H9 (cell line): ENCODE data around the gene SH3GL1. TPM values are rescaled to one million over a fixed set of nuclear protein-coding genes. Genes with fewer than 3 reads are reported as not detected.

Experiments used
- DNase-seq: peaks from one replicate; pipeline ENCODE4 v3.0.0-alpha.2; 2017
- H2AFZ ChIP-seq: one replicate; pipeline ENCODE4 v1.6.1; 2013; ENCODE audit warnings: mild to moderate bottlenecking, low read length, control low read depth, moderate library complexity
- H2AK5ac ChIP-seq: 2 replicates; pipeline ENCODE4 v1.6.1; 2013; ENCODE audit warnings: low read length, control low read depth, mixed read lengths; ENCODE audit not compliant: insufficient read length
- H2BK120ac ChIP-seq: one replicate; pipeline ENCODE4 v1.6.1; 2013; ENCODE audit warnings: low read depth, mild to moderate bottlenecking, low read length, control low read depth, inconsistent platforms; ENCODE audit not compliant: poor library complexity, severe bottlenecking
- H2BK12ac ChIP-seq: 2 replicates; pipeline ENCODE4 v1.6.1; 2013; ENCODE audit warnings: low read length, control low read depth, mixed read lengths, low read depth; ENCODE audit not compliant: insufficient read length
- H2BK15ac ChIP-seq: 2 replicates; pipeline ENCODE4 v1.6.1; 2013; ENCODE audit warnings: low read depth, low read length, control low read depth
- H2BK20ac ChIP-seq: one replicate; pipeline ENCODE4 v1.6.1; 2013; ENCODE audit warnings: low read depth, mild to moderate bottlenecking, low read length, control low read depth, inconsistent platforms; ENCODE audit not compliant: poor library complexity, severe bottlenecking
- H2BK5ac ChIP-seq: 2 replicates; pipeline ENCODE4 v1.6.1; 2013; ENCODE audit warnings: low read length, control low read depth, mixed read lengths; ENCODE audit not compliant: insufficient read length
- H3K14ac ChIP-seq: 2 replicates; pipeline ENCODE4 v1.6.1; 2013; ENCODE audit warnings: low read length, control low read depth; ENCODE audit not compliant: insufficient read depth
- H3K18ac ChIP-seq: 2 replicates; pipeline ENCODE4 v1.6.1; 2013; ENCODE audit warnings: low read depth, mild to moderate bottlenecking, mixed read lengths, low read length, control low read depth; ENCODE audit not compliant: insufficient read length
- H3K23ac ChIP-seq: 2 replicates; pipeline ENCODE4 v1.6.1; 2013; ENCODE audit warnings: low read length, control low read depth, mixed read lengths, low read depth; ENCODE audit not compliant: insufficient read length
- H3K23me2 ChIP-seq: 2 replicates; pipeline ENCODE4 v1.6.1; 2013; ENCODE audit warnings: low read depth, mild to moderate bottlenecking, mixed read lengths, low read length, control low read depth; ENCODE audit not compliant: insufficient read length, poor library complexity, severe bottlenecking
- H3K27ac ChIP-seq: 2 replicates; pipeline ENCODE4 v1.5.1; 2013; ENCODE audit warnings: low read length, control low read depth, mixed read lengths, low read depth; ENCODE audit not compliant: insufficient read length
- H3K27me3 ChIP-seq: 2 replicates; pipeline ENCODE4 v1.6.1; 2013; ENCODE audit warnings: low read length, control low read depth, inconsistent platforms; ENCODE audit not compliant: insufficient read depth
- H3K4ac ChIP-seq: 2 replicates; pipeline ENCODE4 v1.6.1; 2013; ENCODE audit warnings: low read depth, mild to moderate bottlenecking, control low read depth, inconsistent platforms, low read length, moderate library complexity
- H3K4me1 ChIP-seq: 2 replicates; pipeline ENCODE4 v1.6.1; 2013; ENCODE audit warnings: low read length, control low read depth, inconsistent platforms; ENCODE audit not compliant: insufficient read depth
- H3K4me2 ChIP-seq: 2 replicates; pipeline ENCODE4 v1.6.1; 2013; ENCODE audit warnings: low read length, control low read depth, mixed read lengths; ENCODE audit not compliant: insufficient read length, insufficient read depth
- H3K56ac ChIP-seq: 2 replicates; pipeline ENCODE4 v1.6.1; 2013; ENCODE audit warnings: low read depth, mild to moderate bottlenecking, mixed read lengths, low read length, control low read depth; ENCODE audit not compliant: insufficient read length
- H3K79me1 ChIP-seq: 2 replicates; pipeline ENCODE4 v1.6.1; 2013; ENCODE audit warnings: low read depth, mild to moderate bottlenecking, moderate library complexity, low read length, control low read depth, inconsistent platforms; ENCODE audit not compliant: insufficient read depth, poor library complexity, severe bottlenecking
- H3K79me2 ChIP-seq: 2 replicates; pipeline ENCODE4 v1.6.1; 2013; ENCODE audit warnings: low read length, control low read depth, inconsistent platforms; ENCODE audit not compliant: insufficient read depth
- H3K9ac ChIP-seq: 2 replicates; pipeline ENCODE4 v1.6.1; 2013; ENCODE audit warnings: low read length, control low read depth, mixed read lengths; ENCODE audit not compliant: insufficient read length; ENCODE audit errors: extremely low read depth
- H3K9me3 ChIP-seq: one replicate; pipeline ENCODE4 v1.6.1; 2013; ENCODE audit warnings: low read depth, low read length, inconsistent platforms; ENCODE audit not compliant: control insufficient read depth
- H3T11ph ChIP-seq: one replicate; pipeline ENCODE4 v1.6.1; 2013; ENCODE audit warnings: mild to moderate bottlenecking, low read length, control low read depth, inconsistent platforms
- H4K20me1 ChIP-seq: one replicate; pipeline ENCODE4 v1.6.1; 2013; ENCODE audit not compliant: control insufficient read depth, insufficient read length, insufficient read depth
- H4K5ac ChIP-seq: 2 replicates; pipeline ENCODE4 v1.6.1; 2013; ENCODE audit warnings: low read depth, mild to moderate bottlenecking, mixed read lengths, low read length, control low read depth; ENCODE audit not compliant: insufficient read length
- H4K8ac ChIP-seq: replicated peaks from 2 replicates; pipeline ENCODE4 v1.6.1; 2013; ENCODE audit warnings: low read length, control low read depth, mixed read lengths, low read depth; ENCODE audit not compliant: insufficient read length
- H4K91ac ChIP-seq: 2 replicates; pipeline ENCODE4 v1.6.1; 2013; ENCODE audit warnings: low read depth, mild to moderate bottlenecking, moderate library complexity, mixed read lengths, low read length, control low read depth; ENCODE audit not compliant: insufficient read length
- H3K27ac Mint-ChIP-seq, 3 experiments: 2 replicates in 2 of 3; 3 replicates in 1 of 3; pipeline ENCODE4 v1.8.0; 2020 to 2021; ENCODE audit warnings: mixed read lengths in 3 of 3, mild to moderate bottlenecking in 1 of 3, moderate library complexity in 1 of 3
- H3K27me3 Mint-ChIP-seq: 2 replicates; pipeline ENCODE4 v1.8.0; 2021; ENCODE audit warnings: low read depth, mild to moderate bottlenecking, moderate library complexity, mixed read lengths
- H3K36me3 Mint-ChIP-seq, 3 experiments: 2 replicates in 2 of 3; 3 replicates in 1 of 3; pipeline ENCODE4 v1.8.0; 2020 to 2021; ENCODE audit warnings: low read depth in 3 of 3, mixed read lengths in 3 of 3; ENCODE audit not compliant: insufficient read depth in 1 of 3
- H3K4me1 Mint-ChIP-seq, 2 experiments: 2 replicates each; pipeline ENCODE4 v1.8.0; 2020; ENCODE audit warnings: mixed read lengths in 2 of 2
- H3K4me3 Mint-ChIP-seq, 2 experiments: 2 replicates in 1 of 2; 3 replicates in 1 of 2; pipeline ENCODE4 v1.8.0; 2020 to 2021; ENCODE audit warnings: mild to moderate bottlenecking in 2 of 2, mixed read lengths in 2 of 2, moderate library complexity in 1 of 2
- H3K9me3 Mint-ChIP-seq, 2 experiments: 2 replicates in 1 of 2; 3 replicates in 1 of 2; pipeline ENCODE4 v1.8.0; 2020; ENCODE audit warnings: mild to moderate bottlenecking in 2 of 2, mixed read lengths in 2 of 2, moderate library complexity in 1 of 2
- WGBS: extraction: QIAGEN DNeasy Blood & Tissue Kit; methylation state at CpG from one replicate; pipeline ENCODE4 v1.1.7; 2013; ENCODE audit warnings: missing lambda C conversion rate, low lambda C conversion rate, mixed read lengths; ENCODE audit not compliant: insufficient read length; ENCODE audit errors: extremely low coverage; 5-methylcytosine and 5-hydroxymethylcytosine counted together
- total RNA-seq: library from RNA; stranded (reverse); gene quantifications from 2 replicates; pipeline ENCODE4 v1.2.1, GENCODE V29; 2021
- TF ChIP-seq, protein P1 (sequence below): fragments of 200-600 bp; sonication (generic); conservative IDR thresholded peaks from 3 replicates; pipeline ENCODE4 v1.8.0; 2021; ENCODE audit warnings: antibody characterized with exemption, mild to moderate bottlenecking

SH3GL1 gene
- total RNA-seq, 1 experiment from 2014 or later, result 85.5 TPM

DNA sequence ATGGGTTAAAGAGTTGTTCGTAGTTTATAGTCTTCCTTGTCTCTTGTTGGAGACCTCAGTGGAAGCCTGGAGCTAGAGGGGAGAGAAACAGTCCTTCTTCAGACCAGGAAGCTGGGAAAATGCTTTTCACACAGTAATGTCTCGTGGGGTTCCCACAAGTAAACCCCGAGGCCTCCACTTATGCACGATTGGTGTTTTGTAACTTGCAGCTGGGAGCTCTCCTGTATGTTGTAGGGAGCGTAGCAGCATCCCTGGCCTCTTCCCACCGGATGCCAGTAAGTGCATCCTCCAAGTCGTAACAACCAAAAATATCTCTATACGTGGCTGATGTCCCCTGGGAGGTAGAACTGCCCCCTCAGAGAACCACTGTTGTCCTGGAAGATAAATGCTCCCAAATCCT is 5.6 kb upstream of the SH3GL1 start:
- peaks cover 37% of the 10 kb centered on the region for H3K79me2 ChIP-seq
- no peaks in the 10 kb centered on the region for H4K20me1 ChIP-seq
- Mint-ChIP-seq H3K36me3 (peaks cover 36 to 68% (median 62%) of the 10 kb centered on the region in 3 experiments; a peak in 6 of 7 replicates), H3K27ac (peak overlapping the region; percentile 26 to 71 (median 63); a peak in 5 of 7 replicates), H3K4me3 (peak overlapping the region in 1 of 2 experiments; percentile 70; a peak in 2 of 5 replicates), H3K4me1 (peaks cover 64 to 73% of the 10 kb centered on the region in 2 experiments), H3K27me3 (no peaks in the 10 kb centered on the region), H3K9me3 (no peaks in the 10 kb centered on the region)
- no peak overlapping the region for H3K4ac ChIP-seq
- H4K8ac ChIP-seq, result no peak overlapping the region
- H3K23me2 ChIP-seq, result peaks cover 4% of the 10 kb centered on the region
- H3T11ph ChIP-seq, result no peak overlapping the region
- no peak overlapping the region for H3K18ac ChIP-seq
- WGBS, result no CpG with 5 or more reads among the region's 8 CpGs
- no peak overlapping the region for H2AK5ac ChIP-seq
- TF ChIP-seq, protein P1, sequence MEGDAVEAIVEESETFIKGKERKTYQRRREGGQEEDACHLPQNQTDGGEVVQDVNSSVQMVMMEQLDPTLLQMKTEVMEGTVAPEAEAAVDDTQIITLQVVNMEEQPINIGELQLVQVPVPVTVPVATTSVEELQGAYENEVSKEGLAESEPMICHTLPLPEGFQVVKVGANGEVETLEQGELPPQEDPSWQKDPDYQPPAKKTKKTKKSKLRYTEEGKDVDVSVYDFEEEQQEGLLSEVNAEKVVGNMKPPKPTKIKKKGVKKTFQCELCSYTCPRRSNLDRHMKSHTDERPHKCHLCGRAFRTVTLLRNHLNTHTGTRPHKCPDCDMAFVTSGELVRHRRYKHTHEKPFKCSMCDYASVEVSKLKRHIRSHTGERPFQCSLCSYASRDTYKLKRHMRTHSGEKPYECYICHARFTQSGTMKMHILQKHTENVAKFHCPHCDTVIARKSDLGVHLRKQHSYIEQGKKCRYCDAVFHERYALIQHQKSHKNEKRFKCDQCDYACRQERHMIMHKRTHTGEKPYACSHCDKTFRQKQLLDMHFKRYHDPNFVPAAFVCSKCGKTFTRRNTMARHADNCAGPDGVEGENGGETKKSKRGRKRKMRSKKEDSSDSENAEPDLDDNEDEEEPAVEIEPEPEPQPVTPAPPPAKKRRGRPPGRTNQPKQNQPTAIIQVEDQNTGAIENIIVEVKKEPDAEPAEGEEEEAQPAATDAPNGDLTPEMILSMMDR, result no peak
- no peak overlapping the region for H2BK20ac ChIP-seq
- H3K56ac ChIP-seq, result no peak overlapping the region
- no peak overlapping the region for H3K14ac ChIP-seq
- H4K5ac ChIP-seq, result no peak overlapping the region
- peak; percentile 13 for DNase-seq
- peaks cover 9% of the 10 kb centered on the region for H3K4me1 ChIP-seq
- H4K91ac ChIP-seq, result no peak overlapping the region
- no peak overlapping the region for H2BK15ac ChIP-seq
- no peak overlapping the region for H2AFZ ChIP-seq
- no peak overlapping the region for H2BK12ac ChIP-seq
- no peak overlapping the region for H3K23ac ChIP-seq
- H3K9ac ChIP-seq, result peak overlapping the region; percentile 35
- H3K79me1 ChIP-seq, result peaks cover 4% of the 10 kb centered on the region
- H3K27ac ChIP-seq, result no peak overlapping the region
- H3K9me3 ChIP-seq, result no peaks in the 10 kb centered on the region
- no peak overlapping the region for H2BK5ac ChIP-seq
- no peak overlapping the region for H2BK120ac ChIP-seq
- no peak overlapping the region for H3K4me2 ChIP-seq
- no peaks in the 10 kb centered on the region for H3K27me3 ChIP-seq
